Thymus (tissue), 11 donors: ENCODE measurements around the gene SLC16A3. TPM values are rescaled to one million over a fixed set of nuclear protein-coding genes. Genes with fewer than 3 reads are reported as not detected.
"Not testable (repeated sequence)": the region's sequence is repeated elsewhere in the genome, so short reads cannot be mapped to it uniquely, and the experiment has no call there.

ENCODE experiments used
- DNase-seq, 9 donors: peaks; one replicate each; pipeline ENCODE4 v3.0.0-alpha.2; 2013; ENCODE audit warnings: low spot score in 9 of 9, low read depth in 6 of 9, missing footprints in 1 of 9
- H3K27ac ChIP-seq, 2 donors: one replicate each; pipeline ENCODE4 v1.5.1; 2013; ENCODE audit warnings: control low read depth in 1 of 2, low read depth in 1 of 2, low read length in 1 of 2, mild to moderate bottlenecking in 1 of 2, moderate library complexity in 1 of 2
- H3K27me3 ChIP-seq, 2 donors: one replicate each; pipeline ENCODE4 v1.5.1; 2013; ENCODE audit warnings: low read length in 1 of 2; ENCODE audit not compliant: control insufficient read depth in 2 of 2, insufficient read depth in 1 of 2
- H3K36me3 ChIP-seq, 2 donors: one replicate each; pipeline ENCODE4 v1.5.1; 2013; ENCODE audit warnings: low read length in 1 of 2, mild to moderate bottlenecking in 1 of 2, moderate library complexity in 1 of 2; ENCODE audit not compliant: control insufficient read depth in 2 of 2, insufficient read depth in 2 of 2
- H3K4me1 ChIP-seq, 2 donors: one replicate each; pipeline ENCODE4 v1.5.1; 2013; ENCODE audit warnings: low read length in 2 of 2; ENCODE audit not compliant: control insufficient read depth in 2 of 2, insufficient read depth in 2 of 2
- H3K4me3 ChIP-seq, 2 donors: one replicate each; pipeline ENCODE4 v1.5.1; 2013; ENCODE audit warnings: low read length in 2 of 2, control low read depth in 1 of 2, mild to moderate bottlenecking in 1 of 2
- H3K9me3 ChIP-seq, 2 donors: one replicate each; pipeline ENCODE4 v1.5.1; 2013; ENCODE audit warnings: low read length in 1 of 2, mild to moderate bottlenecking in 1 of 2; ENCODE audit not compliant: control insufficient read depth in 2 of 2, insufficient read depth in 1 of 2
- WGBS: extraction: QIAGEN DNeasy Blood & Tissue Kit; methylation state at CpG from one replicate; pipeline ENCODE4 v1.1.7; 2013; 5-methylcytosine and 5-hydroxymethylcytosine counted together
- polyA plus RNA-seq: library from polyadenylated mRNA; stranded (reverse); fragments of 200-250 nt; gene quantifications from one replicate; pipeline ENCODE4 v1.2.3, GENCODE V29; 2013
- total RNA-seq: library from RNA; stranded (reverse); fragments of 120-200 nt; gene quantifications from one replicate; pipeline ENCODE4 v1.2.4, GENCODE V29; 2013
- donor health status: healthy.

SLC16A3 gene
- total and polyA plus RNA-seq, 2 donors: 17.3 to 30.2 TPM

DNA sequence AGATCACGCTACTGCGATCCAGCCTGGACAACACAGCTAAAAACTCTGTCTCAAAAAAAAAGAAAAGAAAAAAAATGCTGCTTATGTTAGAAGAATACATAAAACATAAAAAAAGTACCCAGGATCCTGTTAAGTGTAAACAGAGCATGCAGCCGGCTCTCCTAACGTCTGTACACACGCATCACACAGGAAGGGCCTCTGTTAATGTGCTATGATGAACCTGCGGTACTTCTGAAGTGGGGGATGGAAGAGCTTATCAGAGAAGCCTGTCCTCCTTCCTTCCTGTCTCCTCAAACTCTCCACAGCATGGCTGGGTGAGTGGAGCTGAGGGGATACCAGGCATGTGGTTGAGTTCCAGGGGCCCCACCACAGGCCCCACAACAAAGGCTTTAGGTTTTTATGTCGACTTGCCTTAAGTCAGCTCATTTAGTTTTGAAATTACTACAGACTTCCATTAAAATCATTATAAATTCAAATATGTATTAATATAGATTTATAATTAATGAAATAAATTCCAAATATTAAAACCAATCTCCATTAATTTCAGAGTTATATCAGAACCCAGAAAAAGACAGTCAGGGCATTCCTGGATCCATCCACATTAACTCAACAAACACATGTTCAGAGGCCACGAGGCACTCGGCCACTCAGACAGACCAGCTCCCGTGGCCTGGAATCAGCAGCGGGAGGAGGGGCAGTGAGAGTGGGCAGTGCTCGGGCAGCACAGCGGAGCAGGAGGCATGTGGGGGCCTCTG, 27.9 kb upstream of the SLC16A3 start:
- Histone ChIP-seq H3K36me3 (peaks cover 15 to 23% of the 10 kb centered on the region in 2 donors), H3K27ac (peak overlapping the region; percentile 27 to 30), H3K27me3 (no peaks in the 10 kb centered on the region), H3K9me3 (peaks cover 1 to 11% of the 10 kb centered on the region in 2 donors), H3K4me3 (no peak overlapping the region), H3K4me1 (peaks cover 18 to 44% of the 10 kb centered on the region in 2 donors)
- DNase-seq: peak in 7 of 9 donors; percentile 44 to 83 (median 58)
- WGBS: 36% methylated on average over 13 of the region's 13 CpGs

DNA sequence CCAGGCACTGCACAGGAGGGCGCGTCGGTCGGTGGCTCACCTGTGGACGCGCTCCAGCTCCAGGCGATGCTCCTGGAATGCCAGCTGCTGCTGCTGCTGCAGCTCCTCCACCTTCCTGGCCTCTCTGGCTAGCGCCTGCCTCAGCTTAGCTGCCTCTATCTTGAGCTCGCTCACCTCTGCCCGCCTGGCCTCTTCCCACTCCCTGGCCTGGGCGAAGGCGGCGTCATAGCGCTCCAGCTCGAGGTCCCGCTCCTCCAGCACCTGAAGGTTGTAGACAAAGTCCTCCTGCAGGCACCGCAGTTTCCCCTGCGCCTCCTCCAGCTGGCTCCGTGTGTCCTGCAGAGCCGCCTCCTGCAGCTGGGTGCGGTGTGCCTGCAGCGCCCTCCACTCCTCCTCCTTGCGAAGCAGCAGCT, 27.3 kb upstream of the SLC16A3 start:
- no peaks in the 10 kb centered on the region for H3K27me3 ChIP-seq
- no peak overlapping the region for H3K27ac ChIP-seq
- peaks cover 12 to 17% of the 10 kb centered on the region in 2 donors for H3K36me3 ChIP-seq
- peaks cover 23 to 50% of the 10 kb centered on the region in 2 donors for H3K4me1 ChIP-seq
- peak in 2 of 9 donors; percentile 54 to 62 for DNase-seq
- WGBS: 63% methylated on average over 23 of the region's 23 CpGs
- no peak overlapping the region for H3K4me3 ChIP-seq
- peaks cover 1 to 11% of the 10 kb centered on the region in 2 donors for H3K9me3 ChIP-seq

- Histone ChIP-seq H3K4me1 (peaks cover 20 to 40% of the 10 kb centered on the region in 2 donors), H3K27ac (no peak overlapping the region), H3K4me3 (no peak overlapping the region), H3K9me3 (no peaks in the 10 kb centered on the region), H3K36me3 (peaks cover 8 to 10% of the 10 kb centered on the region in 2 donors), H3K27me3 (no peaks in the 10 kb centered on the region)
- 89% methylated on average over 10 of the region's 10 CpGs for WGBS
- DNase-seq: no peak
Measured at GRCh38 chr17:82202981-82203380, 25.9 kb upstream of the SLC16A3 start.

DNA sequence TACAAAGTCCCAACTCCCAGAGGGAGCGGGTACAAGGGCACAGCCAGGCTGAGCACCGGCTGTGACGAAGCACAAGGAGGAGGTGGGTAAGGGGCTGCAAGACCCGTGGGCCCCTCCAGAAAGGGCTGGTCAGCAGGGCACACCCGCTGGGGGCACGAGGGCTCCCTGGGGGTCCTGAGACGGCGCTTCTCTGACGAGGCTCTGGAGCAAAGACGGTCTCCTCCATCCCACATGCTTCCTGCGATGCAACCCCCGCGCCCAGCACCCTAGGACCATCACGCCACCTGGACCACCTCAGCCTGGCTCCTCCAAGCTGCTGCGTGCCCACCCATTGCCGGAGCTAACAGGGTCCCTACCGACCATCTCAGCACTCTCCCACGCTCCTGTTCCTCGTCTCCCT, 24.9 kb upstream of the SLC16A3 start:
- Histone ChIP-seq H3K27me3 (no peaks in the 10 kb centered on the region), H3K36me3 (peaks cover 3 to 10% of the 10 kb centered on the region in 2 donors), H3K27ac (no peak overlapping the region), H3K9me3 (no peaks in the 10 kb centered on the region), H3K4me3 (no peak overlapping the region), H3K4me1 (peaks cover 20 to 35% of the 10 kb centered on the region in 2 donors)
- WGBS: 93% methylated on average over 19 of the region's 19 CpGs
- no peak for DNase-seq

GRCh38 chr17:82204831-82205719, 23.8 kb upstream of the SLC16A3 start:
- WGBS: 90% methylated on average over 25 of the region's 25 CpGs
- no peak overlapping the region for H3K27ac ChIP-seq

DNA sequence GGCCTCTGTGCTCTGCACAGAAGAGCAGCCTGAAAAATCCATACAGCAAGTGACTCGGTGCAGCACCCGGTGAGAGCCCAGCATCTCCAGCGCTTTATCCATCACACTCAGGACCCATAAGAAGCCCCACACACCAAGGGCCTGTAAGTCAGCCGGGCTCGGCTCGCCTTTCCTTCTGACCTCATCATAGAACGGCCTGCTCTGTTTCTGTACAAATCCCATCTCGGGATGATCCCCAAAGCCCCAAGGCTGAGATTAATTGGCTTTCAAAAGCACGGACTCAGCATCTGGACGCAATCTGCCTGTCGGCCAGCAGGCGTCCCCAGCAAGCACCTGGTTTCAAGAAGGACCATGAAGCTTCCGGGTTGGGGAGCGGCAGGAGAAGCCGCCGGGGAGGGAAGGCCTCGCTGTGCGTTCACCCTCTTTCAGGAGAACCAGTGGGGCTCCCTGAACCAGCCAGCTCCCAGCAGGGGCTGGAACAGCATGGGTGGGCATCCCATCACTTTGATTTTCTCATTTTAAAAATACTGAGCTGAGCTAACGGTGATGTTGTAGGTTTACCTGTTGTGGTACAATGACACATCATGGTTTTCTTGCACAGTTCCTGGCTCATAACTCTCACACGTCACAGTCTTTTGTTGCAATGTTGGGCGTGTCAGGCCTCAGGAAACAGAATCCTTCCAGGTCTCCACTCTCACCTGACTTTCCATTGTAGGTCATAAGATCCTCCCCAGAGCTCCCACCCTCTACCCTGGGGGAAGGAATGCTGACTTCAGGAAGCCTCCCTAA, 22.9 kb upstream of the SLC16A3 start:
- Histone ChIP-seq H3K4me3 (peak overlapping the region in 1 of 2 donors; percentile 21), H3K27ac (peak overlapping the region; percentile 66 to 94), H3K36me3 (peaks cover 3 to 10% of the 10 kb centered on the region in 2 donors), H3K9me3 (no peaks in the 10 kb centered on the region), H3K4me1 (peaks cover 13 to 22% of the 10 kb centered on the region in 2 donors), H3K27me3 (no peaks in the 10 kb centered on the region)
- DNase-seq: peak in 8 of 9 donors; percentile 64 to 87 (median 74)
- WGBS: 23% methylated on average over 21 of the region's 21 CpGs

More at GRCh38 chr17:82204831-82205719, 23.8 kb upstream of the SLC16A3 start:
- DNase-seq: no peak
- Histone ChIP-seq H3K4me1 (peaks cover 20 to 30% of the 10 kb centered on the region in 2 donors), H3K9me3 (no peaks in the 10 kb centered on the region), H3K36me3 (peaks cover 3 to 10% of the 10 kb centered on the region in 2 donors), H3K4me3 (no peak overlapping the region), H3K27me3 (no peaks in the 10 kb centered on the region)

DNA sequence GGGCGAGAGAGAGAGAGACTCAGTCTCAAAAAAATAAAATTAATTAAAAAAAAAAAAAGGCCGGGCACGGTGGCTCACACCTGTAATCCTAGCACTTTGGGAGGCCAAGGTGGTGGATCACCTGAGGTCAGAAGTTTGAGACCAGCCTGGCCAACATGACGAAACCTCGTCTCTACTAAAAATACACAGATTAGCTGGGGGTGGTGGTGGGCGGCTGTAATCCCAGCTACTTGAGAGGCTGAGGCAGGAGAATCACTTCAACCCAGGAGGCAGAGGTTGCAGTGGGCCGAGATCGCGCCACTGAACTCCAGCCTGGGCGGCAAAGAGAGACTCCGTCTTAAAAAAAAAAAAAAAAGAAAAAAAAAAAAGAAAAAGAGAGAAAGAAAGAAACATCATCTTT, 18.2 kb upstream of the SLC16A3 start:
- H3K27me3 ChIP-seq: peaks cover 0 to 14% of the 10 kb centered on the region in 2 donors
- H3K9me3 ChIP-seq, H3K4me3 ChIP-seq, DNase-seq, H3K36me3 ChIP-seq, H3K27ac ChIP-seq: not testable (repeated sequence)
- WGBS: 96% methylated on average over 11 of the region's 11 CpGs
- H3K4me1 ChIP-seq: peaks cover 18 to 24% of the 10 kb centered on the region in 2 donors

GRCh38 chr17:82212331-82213250, 16.3 kb upstream of the SLC16A3 start, which contains the start of gene CCDC57:
Gene CCDC57, minus strand, starts transcription at chr17:82212842. Its CDS starts 10,898 bp downstream, at chr17:82201944.
- peak within 1 kb of the TSS; percentile 63 to 91 for H3K4me3 ChIP-seq
- peaks cover 1 to 3% of the 10 kb centered on the region in 2 donors for H3K36me3 ChIP-seq
- WGBS: under 1% methylated on average over 116 of the region's 116 CpGs
- H3K9me3 ChIP-seq: no peaks in the 10 kb centered on the region
- peak in 3 of 9 donors; percentile 60 to 72 (median 60) for DNase-seq
- H3K27ac ChIP-seq: peak within 1 kb of the TSS in 1 of 2 donors; percentile 25
- H3K27me3 ChIP-seq: peaks cover 0 to 14% of the 10 kb centered on the region in 2 donors
- peaks cover 11 to 27% of the 10 kb centered on the region in 2 donors for H3K4me1 ChIP-seq
